ENCODE data around the gene MON1B.
"Not testable (repeated sequence)": the region's sequence is repeated elsewhere in the genome, so short reads cannot be mapped to it uniquely, and the experiment has no call there.

GRCh38 chr16:77165536-77166236 is 25.3 kb upstream of the MON1B start:
- not testable (repeated sequence) for TF ChIP-seq CTCF (IDR thresholded peaks at IDR 0.05; ENCODE audit: extremely low read depth in 1 of 2, insufficient read depth in 1 of 2, low read depth in 1 of 2, low read length in 2 of 2); POLR2A (IDR thresholded peaks at IDR 0.05; ENCODE audit: low read depth, low read length)
